ENCODE results near the gene MTHFSD. TPM values are rescaled to one million over a fixed set of nuclear protein-coding genes. Genes with fewer than 3 reads are reported as not detected.

Gene MTHFSD, protein sequence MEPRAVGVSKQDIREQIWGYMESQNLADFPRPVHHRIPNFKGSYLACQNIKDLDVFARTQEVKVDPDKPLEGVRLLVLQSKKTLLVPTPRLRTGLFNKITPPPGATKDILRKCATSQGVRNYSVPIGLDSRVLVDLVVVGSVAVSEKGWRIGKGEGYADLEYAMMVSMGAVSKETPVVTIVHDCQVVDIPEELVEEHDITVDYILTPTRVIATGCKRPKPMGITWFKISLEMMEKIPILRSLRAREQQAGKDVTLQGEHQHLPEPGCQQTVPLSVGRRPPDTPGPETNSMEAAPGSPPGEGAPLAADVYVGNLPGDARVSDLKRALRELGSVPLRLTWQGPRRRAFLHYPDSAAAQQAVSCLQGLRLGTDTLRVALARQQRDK
- total RNA-seq = 1 to 10 TPM; 7.3 to 7.9 TPM
- polyA plus RNA-seq (2013, experiment 1 of 2) = 16.8 TPM
- 18.9 TPM for polyA plus RNA-seq (2013, experiment 2 of 2)
- total RNA-seq = 9.7 to 37.8 (median 21.6) reads per million in 172 experiments

DNA sequence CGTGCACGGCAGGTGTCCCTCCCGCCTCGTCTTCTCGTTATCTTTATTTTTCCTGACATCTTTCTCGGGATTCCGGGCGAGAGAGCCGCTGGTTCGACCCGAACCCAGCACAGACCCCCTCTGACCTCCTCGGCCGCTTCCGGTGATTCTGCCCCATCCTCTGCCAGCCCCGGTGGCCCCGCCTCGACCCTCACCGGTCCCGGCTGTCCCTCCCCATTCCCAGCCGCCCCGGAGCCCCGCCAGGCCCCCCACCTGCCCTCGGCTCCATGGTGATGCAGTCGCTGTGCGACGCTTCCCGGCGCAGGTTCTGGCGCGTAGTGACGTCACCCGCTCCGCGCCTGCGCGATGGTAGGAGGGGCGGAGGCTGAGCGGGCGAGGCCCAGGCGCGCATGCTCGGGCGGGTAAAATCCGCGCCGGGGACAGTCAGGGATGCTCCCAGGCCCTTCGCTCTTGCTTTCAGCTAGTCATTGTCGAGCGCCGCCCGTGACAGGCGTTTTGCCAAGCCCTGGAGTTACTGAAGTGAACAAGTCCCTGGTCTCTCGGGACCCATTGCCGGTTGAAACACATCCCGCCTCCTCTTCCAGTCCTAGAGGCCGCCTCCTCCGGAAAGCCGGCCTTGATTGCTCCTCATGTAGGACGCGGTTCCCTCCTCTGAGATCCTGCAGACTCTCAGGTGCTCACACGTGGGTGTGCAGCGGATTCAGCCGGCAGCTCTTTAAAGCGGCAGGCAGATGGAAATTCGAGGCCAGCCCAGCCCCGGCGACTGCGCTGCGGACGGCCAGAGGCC lies at the start of gene MTHFSD:
TSS of gene MTHFSD (minus strand) at position 319 of the 787 bp plus-strand sequence. CDS start at position 268, 51 bp downstream.
- TF ChIP-seq, protein P1, sequence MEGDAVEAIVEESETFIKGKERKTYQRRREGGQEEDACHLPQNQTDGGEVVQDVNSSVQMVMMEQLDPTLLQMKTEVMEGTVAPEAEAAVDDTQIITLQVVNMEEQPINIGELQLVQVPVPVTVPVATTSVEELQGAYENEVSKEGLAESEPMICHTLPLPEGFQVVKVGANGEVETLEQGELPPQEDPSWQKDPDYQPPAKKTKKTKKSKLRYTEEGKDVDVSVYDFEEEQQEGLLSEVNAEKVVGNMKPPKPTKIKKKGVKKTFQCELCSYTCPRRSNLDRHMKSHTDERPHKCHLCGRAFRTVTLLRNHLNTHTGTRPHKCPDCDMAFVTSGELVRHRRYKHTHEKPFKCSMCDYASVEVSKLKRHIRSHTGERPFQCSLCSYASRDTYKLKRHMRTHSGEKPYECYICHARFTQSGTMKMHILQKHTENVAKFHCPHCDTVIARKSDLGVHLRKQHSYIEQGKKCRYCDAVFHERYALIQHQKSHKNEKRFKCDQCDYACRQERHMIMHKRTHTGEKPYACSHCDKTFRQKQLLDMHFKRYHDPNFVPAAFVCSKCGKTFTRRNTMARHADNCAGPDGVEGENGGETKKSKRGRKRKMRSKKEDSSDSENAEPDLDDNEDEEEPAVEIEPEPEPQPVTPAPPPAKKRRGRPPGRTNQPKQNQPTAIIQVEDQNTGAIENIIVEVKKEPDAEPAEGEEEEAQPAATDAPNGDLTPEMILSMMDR (IDR thresholded peaks at IDR 0.05) = no peak
- peak within 1 kb of the TSS; percentile 99 for H3K4me3 Mint-ChIP-seq
- H3K36me3 Mint-ChIP-seq (ENCODE audit: low read depth) = peaks cover 29% of the 10 kb centered on the region
- no peaks in the 10 kb centered on the region for H3K9me3 Mint-ChIP-seq
- Histone ChIP-seq H3K27ac (ENCODE audit: low read depth in 1 of 2, low read length in 2 of 2) (peak within 1 kb of the TSS; percentile 77 to 93), H3K4me1 (ENCODE audit: insufficient read depth, low read length) (peaks cover 22% of the 10 kb centered on the region), H3K9me3 (ENCODE audit: control insufficient read depth in 1 of 2, insufficient read depth in 1 of 2, low read length in 2 of 2) (no peaks in the 10 kb centered on the region), H3K36me3 (ENCODE audit: insufficient read depth, low read length) (peaks cover 13% of the 10 kb centered on the region), H3K27me3 (ENCODE audit: control insufficient read depth in 1 of 2, insufficient read depth in 2 of 2, low read length in 2 of 2) (peaks cover 3 to 16% of the 10 kb centered on the region in 2 experiments), H3K4me3 (ENCODE audit: low read length) (peak within 1 kb of the TSS; percentile 96)
- DNase-seq (peak; percentile 90 to 99 (median 96)), ATAC-seq (ENCODE audit: poor library complexity) (peak; percentile 93)
- H3K27me3 Mint-ChIP-seq = peaks cover 23% of the 10 kb centered on the region
- ChIA-PET CTCF (no interaction called here), POLR2A (no interaction called here)
- intact Hi-C loops (cut with DNase I, micrococcal nuclease) = loop anchor here in 1 of 2 experiments (5.0 to 10.0 kb wide), 3 partner anchors 760 to 1400 kb away; partner anchors contain the start of genes BANP, COX4I1, EMC8 and GINS2
- peak within 1 kb of the TSS; percentile 99 for H3K27ac Mint-ChIP-seq
- peaks cover 29% of the 10 kb centered on the region for H3K4me1 Mint-ChIP-seq (ENCODE audit: low read depth)

DNA sequence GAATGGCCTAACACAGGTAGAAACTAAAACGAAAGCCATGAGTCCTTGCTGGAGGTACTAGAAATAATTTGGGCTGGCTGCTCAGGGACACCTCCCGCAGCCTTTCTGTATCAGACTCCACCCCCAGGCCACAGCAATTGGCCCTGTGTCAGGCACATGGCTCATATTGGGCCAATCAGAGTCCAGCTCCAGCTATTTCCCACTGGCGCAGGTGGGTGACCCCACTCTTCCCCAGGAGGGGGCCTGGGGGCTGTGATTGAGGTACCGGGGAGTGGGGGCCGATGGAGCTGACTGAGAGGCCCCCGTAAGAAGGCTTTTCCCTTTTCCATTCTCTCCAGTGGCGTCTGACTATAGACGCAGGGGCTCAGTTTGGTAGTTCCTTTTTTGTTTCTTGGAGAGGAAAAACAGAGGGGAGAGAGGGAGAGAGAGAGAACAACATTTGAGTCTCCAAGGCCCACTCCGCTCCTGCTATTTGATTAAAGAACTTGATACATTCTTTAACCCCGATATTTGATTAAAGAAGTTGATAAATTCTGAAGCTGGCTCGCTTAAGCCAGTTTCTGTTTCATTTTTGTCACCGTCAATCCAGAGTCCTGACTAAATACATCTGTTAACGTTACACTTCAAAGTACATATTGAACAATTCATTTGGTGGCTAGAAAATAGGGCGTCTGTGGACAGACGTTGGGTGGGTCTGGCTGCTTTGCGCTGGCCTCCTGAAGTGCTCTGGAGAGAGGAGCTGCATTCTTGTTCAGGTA lies 49.6 kb upstream of the MTHFSD start:
- TF ChIP-seq, protein P1 (IDR thresholded peaks at IDR 0.05) = no peak
- H3K9me3 ChIP-seq (ENCODE audit: control insufficient read depth in 1 of 2, insufficient read depth in 1 of 2, low read length in 2 of 2) = peaks cover 0 to 6% of the 10 kb centered on the region in 2 experiments
- H3K27ac ChIP-seq (ENCODE audit: low read depth in 1 of 2, low read length in 2 of 2) = peak overlapping the region in 1 of 2 donors; percentile 43
- Mint-ChIP-seq H3K4me1 (ENCODE audit: low read depth) (peaks cover 8% of the 10 kb centered on the region), H3K27me3 (peaks cover 64% of the 10 kb centered on the region), H3K36me3 (ENCODE audit: low read depth) (no peaks in the 10 kb centered on the region), H3K9me3 (no peaks in the 10 kb centered on the region), H3K4me3 (peak overlapping the region; percentile 88), H3K27ac (peak overlapping the region; percentile 13)
- peak; percentile 7 to 73 (median 27) for DNase-seq
- no peaks in the 10 kb centered on the region for H3K36me3 ChIP-seq (ENCODE audit: insufficient read depth, low read length)
- ChIA-PET POLR2A (interaction anchor here (0.7 kb wide), 1 partner anchor 40 kb away, joined by 3 read pairs; no protein-coding TSS in a partner anchor), CTCF (no interaction called here)
- peaks cover 3% of the 10 kb centered on the region for H3K4me1 ChIP-seq (ENCODE audit: insufficient read depth, low read length)
- ATAC-seq (ENCODE audit: poor library complexity) = peak; percentile 97
- peak overlapping the region; percentile 69 for H3K4me3 ChIP-seq (ENCODE audit: low read length)
- H3K27me3 ChIP-seq (ENCODE audit: control insufficient read depth in 1 of 2, insufficient read depth in 2 of 2, low read length in 2 of 2) = peaks cover 5 to 8% of the 10 kb centered on the region in 2 experiments
- intact Hi-C loops (cut with DNase I, micrococcal nuclease) = no loop called here

DNA sequence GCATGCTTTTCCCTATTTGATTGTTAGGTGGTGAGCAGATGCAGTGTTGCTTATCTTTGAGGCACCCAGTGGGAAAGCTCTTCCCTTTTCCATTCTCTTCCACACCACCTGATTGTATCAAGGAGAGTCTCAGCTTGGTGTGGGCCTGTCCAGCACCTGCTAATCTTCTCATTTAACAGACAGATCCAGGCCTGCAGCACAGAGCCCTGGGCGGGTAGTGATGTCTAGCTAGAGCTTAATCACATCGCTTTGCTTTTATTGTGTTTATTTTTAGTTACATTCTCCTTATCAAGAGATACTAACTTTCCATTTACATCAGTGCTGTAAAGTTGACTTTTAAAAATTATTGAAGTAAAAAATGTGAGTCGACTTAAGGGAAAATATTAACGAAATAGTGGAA lies 47.5 kb upstream of the MTHFSD start:
- intact Hi-C loops (cut with DNase I, micrococcal nuclease) = no loop called here
- Histone ChIP-seq H3K4me3 (ENCODE audit: low read length) (no peak overlapping the region), H3K27ac (ENCODE audit: low read depth in 1 of 2, low read length in 2 of 2) (no peak overlapping the region), H3K4me1 (ENCODE audit: insufficient read depth, low read length) (peaks cover 3% of the 10 kb centered on the region), H3K36me3 (ENCODE audit: insufficient read depth, low read length) (no peaks in the 10 kb centered on the region), H3K9me3 (ENCODE audit: control insufficient read depth in 1 of 2, insufficient read depth in 1 of 2, low read length in 2 of 2) (peaks cover 0 to 6% of the 10 kb centered on the region in 2 experiments), H3K27me3 (ENCODE audit: control insufficient read depth in 1 of 2, insufficient read depth in 2 of 2, low read length in 2 of 2) (peaks cover 5% of the 10 kb centered on the region in 2 experiments)
- ChIA-PET POLR2A (no interaction called here), CTCF (no interaction called here)
- TF ChIP-seq, protein P1 (IDR thresholded peaks at IDR 0.05) = no peak
- H3K27ac Mint-ChIP-seq = no peak overlapping the region
- H3K36me3 Mint-ChIP-seq (ENCODE audit: low read depth) = no peaks in the 10 kb centered on the region
- peaks cover 8% of the 10 kb centered on the region for H3K4me1 Mint-ChIP-seq (ENCODE audit: low read depth)
- H3K4me3 Mint-ChIP-seq = peak overlapping the region; percentile 7
- no peak for ATAC-seq (ENCODE audit: poor library complexity)
- no peak for DNase-seq
- H3K9me3 Mint-ChIP-seq = no peaks in the 10 kb centered on the region
- peaks cover 55% of the 10 kb centered on the region for H3K27me3 Mint-ChIP-seq
